ENCODE measurements around the gene SH3D21. TPM values are rescaled to one million over a fixed set of nuclear protein-coding genes. Genes with fewer than 3 reads are reported as not detected.

SH3D21 gene
- total and polyA plus RNA-seq, 2 of the 8 experiments (the other 6 are each of a cell fraction or from before 2014, with no cell fraction given) = 3.4 to 8.6 TPM

DNA sequence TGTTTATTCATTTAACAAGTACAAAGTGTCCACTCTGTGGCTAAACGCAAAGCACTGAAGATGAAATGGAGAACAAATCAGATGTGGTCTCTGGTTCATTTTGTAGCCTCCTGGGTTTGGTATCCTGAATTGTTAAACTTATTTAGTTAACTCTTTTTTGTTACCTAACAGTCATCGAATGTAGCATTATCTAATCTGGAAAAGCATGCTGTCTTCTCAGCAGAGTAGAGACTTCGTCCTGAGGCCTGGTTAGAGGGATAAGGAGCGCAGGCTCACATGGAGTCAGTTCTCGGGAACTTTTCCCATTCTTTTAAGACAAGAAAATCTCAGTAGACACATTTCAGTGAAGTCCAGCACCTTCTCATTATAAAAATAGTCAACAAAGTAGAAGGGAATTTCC is 33.1 kb upstream of the SH3D21 start (continued):
- TF ChIP-seq SP4 (IDR thresholded peaks at IDR 0.05; ENCODE audit: low read length) (no peak), POLR2AphosphoS5 (IDR thresholded peaks at IDR 0.05; ENCODE audit: low read depth, low read length) (no peak), SIX5 (IDR thresholded peaks at IDR 0.05; ENCODE audit: low read depth, low read length) (no peak), TAF7 (optimal IDR thresholded peaks at IDR 0.05; ENCODE audit: borderline replicate concordance, low read depth, low read length) (no peak), SIRT6 (IDR thresholded peaks at IDR 0.05; ENCODE audit: low read length) (no peak)
- TF ChIP-seq, protein P1, sequence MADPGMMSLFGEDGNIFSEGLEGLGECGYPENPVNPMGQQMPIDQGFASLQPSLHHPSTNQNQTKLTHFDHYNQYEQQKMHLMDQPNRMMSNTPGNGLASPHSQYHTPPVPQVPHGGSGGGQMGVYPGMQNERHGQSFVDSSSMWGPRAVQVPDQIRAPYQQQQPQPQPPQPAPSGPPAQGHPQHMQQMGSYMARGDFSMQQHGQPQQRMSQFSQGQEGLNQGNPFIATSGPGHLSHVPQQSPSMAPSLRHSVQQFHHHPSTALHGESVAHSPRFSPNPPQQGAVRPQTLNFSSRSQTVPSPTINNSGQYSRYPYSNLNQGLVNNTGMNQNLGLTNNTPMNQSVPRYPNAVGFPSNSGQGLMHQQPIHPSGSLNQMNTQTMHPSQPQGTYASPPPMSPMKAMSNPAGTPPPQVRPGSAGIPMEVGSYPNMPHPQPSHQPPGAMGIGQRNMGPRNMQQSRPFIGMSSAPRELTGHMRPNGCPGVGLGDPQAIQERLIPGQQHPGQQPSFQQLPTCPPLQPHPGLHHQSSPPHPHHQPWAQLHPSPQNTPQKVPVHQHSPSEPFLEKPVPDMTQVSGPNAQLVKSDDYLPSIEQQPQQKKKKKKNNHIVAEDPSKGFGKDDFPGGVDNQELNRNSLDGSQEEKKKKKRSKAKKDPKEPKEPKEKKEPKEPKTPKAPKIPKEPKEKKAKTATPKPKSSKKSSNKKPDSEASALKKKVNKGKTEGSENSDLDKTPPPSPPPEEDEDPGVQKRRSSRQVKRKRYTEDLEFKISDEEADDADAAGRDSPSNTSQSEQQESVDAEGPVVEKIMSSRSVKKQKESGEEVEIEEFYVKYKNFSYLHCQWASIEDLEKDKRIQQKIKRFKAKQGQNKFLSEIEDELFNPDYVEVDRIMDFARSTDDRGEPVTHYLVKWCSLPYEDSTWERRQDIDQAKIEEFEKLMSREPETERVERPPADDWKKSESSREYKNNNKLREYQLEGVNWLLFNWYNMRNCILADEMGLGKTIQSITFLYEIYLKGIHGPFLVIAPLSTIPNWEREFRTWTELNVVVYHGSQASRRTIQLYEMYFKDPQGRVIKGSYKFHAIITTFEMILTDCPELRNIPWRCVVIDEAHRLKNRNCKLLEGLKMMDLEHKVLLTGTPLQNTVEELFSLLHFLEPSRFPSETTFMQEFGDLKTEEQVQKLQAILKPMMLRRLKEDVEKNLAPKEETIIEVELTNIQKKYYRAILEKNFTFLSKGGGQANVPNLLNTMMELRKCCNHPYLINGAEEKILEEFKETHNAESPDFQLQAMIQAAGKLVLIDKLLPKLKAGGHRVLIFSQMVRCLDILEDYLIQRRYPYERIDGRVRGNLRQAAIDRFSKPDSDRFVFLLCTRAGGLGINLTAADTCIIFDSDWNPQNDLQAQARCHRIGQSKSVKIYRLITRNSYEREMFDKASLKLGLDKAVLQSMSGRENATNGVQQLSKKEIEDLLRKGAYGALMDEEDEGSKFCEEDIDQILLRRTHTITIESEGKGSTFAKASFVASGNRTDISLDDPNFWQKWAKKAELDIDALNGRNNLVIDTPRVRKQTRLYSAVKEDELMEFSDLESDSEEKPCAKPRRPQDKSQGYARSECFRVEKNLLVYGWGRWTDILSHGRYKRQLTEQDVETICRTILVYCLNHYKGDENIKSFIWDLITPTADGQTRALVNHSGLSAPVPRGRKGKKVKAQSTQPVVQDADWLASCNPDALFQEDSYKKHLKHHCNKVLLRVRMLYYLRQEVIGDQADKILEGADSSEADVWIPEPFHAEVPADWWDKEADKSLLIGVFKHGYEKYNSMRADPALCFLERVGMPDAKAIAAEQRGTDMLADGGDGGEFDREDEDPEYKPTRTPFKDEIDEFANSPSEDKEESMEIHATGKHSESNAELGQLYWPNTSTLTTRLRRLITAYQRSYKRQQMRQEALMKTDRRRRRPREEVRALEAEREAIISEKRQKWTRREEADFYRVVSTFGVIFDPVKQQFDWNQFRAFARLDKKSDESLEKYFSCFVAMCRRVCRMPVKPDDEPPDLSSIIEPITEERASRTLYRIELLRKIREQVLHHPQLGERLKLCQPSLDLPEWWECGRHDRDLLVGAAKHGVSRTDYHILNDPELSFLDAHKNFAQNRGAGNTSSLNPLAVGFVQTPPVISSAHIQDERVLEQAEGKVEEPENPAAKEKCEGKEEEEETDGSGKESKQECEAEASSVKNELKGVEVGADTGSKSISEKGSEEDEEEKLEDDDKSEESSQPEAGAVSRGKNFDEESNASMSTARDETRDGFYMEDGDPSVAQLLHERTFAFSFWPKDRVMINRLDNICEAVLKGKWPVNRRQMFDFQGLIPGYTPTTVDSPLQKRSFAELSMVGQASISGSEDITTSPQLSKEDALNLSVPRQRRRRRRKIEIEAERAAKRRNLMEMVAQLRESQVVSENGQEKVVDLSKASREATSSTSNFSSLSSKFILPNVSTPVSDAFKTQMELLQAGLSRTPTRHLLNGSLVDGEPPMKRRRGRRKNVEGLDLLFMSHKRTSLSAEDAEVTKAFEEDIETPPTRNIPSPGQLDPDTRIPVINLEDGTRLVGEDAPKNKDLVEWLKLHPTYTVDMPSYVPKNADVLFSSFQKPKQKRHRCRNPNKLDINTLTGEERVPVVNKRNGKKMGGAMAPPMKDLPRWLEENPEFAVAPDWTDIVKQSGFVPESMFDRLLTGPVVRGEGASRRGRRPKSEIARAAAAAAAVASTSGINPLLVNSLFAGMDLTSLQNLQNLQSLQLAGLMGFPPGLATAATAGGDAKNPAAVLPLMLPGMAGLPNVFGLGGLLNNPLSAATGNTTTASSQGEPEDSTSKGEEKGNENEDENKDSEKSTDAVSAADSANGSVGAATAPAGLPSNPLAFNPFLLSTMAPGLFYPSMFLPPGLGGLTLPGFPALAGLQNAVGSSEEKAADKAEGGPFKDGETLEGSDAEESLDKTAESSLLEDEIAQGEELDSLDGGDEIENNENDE (IDR thresholded peaks at IDR 0.05; ENCODE audit: insufficient replicate concordance, low read length) = no peak
- TF ChIP-seq, protein P2, sequence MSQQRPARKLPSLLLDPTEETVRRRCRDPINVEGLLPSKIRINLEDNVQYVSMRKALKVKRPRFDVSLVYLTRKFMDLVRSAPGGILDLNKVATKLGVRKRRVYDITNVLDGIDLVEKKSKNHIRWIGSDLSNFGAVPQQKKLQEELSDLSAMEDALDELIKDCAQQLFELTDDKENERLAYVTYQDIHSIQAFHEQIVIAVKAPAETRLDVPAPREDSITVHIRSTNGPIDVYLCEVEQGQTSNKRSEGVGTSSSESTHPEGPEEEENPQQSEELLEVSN (IDR thresholded peaks at IDR 0.05) = no peak
